Left lobe of liver (tissue), 2 donors: ENCODE measurements around the gene PDE9A. TPM values are rescaled to one million over a fixed set of nuclear protein-coding genes. Genes with fewer than 3 reads are reported as not detected.
A peak's percentile ranks its signal among the peaks of the same experiment; 100 is the strongest.
"Not testable (repeated sequence)": the region's sequence is repeated elsewhere in the genome, so short reads cannot be mapped to it uniquely, and the experiment has no call there.

Experiments
- ATAC-seq: fragments of 200-7000 bp; cut with Tn5 transposase; one replicate; pipeline ENCODE4 v1.9.1; 2020; ENCODE audit warnings: mild to moderate bottlenecking, moderate library complexity
- DNase-seq: peaks from one replicate; pipeline ENCODE4 v3.0.0-alpha.2; 2020; ENCODE audit warnings: low spot score
- total RNA-seq: library from RNA; stranded (reverse); gene quantifications from one replicate; pipeline ENCODE4 v1.2.1, GENCODE V29; 2021
- donor health status: DM: no; HTN: no; CAD: no; lungs with moderate emphysema.
- donor health status: DM: no; HTN: yes; CAD: no.

The PDE9A gene
- total RNA-seq, 1 donor from 2014 or later: 3.9 TPM

DNA sequence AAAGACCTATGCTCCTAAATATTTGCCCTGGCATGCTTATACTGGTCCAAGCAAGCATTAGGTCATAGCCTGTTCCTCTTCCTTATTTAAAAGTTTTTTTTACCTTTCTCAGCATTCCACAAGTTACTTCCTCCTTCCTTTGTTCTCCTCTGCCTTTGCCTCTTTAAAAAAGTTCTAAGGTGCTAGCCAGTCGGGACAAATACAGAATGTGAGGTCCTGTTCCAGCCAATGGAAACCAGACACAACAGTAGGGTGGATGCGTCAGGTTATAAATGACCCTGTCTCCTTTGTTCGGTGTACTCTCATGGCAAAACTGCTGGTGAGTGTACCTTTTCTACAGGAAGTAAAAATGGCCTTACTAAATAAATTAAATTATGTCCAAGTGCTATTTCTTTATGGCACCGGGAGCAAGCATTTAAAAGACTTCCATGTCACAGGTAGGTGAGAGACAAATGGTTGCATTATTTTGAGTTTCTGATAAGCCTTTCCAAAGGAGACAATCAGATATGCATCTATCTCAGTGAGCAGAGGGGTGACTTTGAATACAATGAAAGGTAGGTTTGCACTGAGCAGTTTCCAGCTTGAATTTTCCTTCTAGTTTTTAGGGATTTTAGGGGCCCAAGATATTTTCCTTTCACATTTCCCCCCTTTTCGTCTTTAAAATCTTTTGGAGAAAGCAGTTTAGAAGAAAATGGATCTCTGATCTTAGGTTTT is 159.3 kb downstream of the PDE9A start:
- peak; percentile 7 for DNase-seq
- ATAC-seq: not testable (repeated sequence)

DNA sequence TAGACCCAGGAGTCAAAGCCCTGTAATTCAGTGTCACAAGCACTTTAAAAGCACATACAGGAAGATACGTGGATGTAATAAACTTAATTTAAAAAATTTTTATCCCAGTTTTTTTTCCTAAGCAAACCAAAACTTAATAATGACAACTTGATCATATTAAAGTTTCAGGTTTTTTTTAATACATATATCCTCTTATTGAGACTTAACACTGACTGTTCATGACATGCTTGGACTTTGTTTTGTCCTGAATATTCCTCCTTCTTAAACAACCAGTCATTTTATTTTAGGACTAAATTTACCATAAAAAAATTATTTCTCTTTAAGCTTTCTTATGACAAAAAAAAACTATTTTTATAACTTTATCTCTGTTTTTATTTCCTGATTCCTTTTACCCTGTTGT is 161.8 kb downstream of the PDE9A start:
- ATAC-seq: no peak

GRCh38 chr21:42818328-42818749 is 164.9 kb downstream of the PDE9A start:
- peak; percentile 70 for DNase-seq
- ATAC-seq: peak; percentile 99

More for the DNA sequence above, 161.8 kb downstream of the PDE9A start:
- DNase-seq: no peak

GRCh38 chr21:42819861-42820615 is 166.6 kb downstream of the PDE9A start:
- DNase-seq (no peak), ATAC-seq (no peak)

DNA sequence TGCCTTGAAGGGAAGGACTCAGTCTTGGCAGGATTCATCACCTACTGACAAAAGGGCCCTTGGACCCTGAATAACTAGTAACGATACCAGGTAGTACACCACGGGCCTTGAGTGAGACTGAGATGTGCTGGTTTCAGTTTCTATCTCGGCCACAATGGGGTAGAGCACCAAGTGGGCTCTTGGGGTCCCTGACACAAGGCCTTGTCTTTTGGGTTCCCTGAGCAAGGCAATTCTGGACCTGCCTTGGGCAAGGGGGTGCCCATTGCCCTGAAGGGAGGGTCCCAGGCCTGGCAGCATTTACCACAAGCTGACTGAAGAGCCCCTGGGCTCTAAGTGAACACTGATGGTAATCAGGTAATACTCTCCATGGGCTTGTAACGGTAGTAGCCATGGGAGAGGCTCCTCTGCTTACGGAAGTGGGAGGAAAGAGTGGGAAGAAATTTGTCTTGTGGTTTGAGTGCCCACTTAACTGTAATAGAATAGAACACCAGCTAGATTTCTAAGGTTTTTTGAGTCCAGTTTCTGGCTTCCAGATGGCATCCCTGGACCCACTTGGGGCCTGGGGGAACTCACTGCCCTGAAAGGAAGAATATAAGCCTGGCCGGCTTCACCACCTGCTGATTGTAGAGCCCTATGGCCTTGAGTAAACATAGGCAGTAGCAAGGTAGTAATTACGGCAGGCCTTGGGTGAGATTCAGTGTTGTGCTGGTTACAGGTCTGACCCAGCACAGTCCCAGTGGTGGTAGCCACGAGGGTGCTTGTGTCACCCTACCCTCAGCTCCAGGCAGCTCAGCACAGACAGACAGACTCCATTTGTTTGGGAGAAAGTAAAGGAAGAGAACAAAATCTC is 167.4 kb downstream of the PDE9A start:
- DNase-seq: no peak
- no peak for ATAC-seq

Other genes with a start within 250 kb of the PDE9A start
- 0.20 TPM for gene UBASH3A, start 249.7 kb upstream of the PDE9A start, total RNA-seq
- 0.33 TPM for gene RSPH1, start 157.4 kb upstream of the PDE9A start, total RNA-seq
- 5.0 TPM for gene SLC37A1, start 139.8 kb upstream of the PDE9A start, total RNA-seq
- 8.2 TPM for gene WDR4, start 225.9 kb downstream of the PDE9A start, total RNA-seq
- 22.8 TPM for gene NDUFV3, start 239.7 kb downstream of the PDE9A start, total RNA-seq